ENCODE results near the gene PRDM1.

DNA sequence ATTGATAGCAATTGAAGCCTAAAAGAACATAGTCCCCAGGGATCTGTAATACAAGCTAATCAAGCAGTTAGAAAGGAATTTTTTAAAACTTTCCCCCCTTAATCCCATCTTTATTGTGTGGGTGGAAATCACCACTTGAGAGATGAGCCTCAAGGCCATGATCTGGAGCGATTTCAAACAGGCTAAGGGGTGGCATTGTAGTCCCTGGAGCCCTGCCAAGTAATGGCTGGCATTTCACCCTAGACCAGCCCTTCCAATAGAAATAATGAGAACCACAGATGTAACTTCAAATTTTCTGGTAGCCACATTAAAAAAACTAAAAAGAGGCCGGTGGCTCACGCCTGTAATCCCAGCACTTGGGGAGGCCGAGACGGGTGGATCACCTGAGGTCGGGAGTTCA is 46.9 kb downstream of the PRDM1 start:
- no peak for TF ChIP-seq CTCF (conservative IDR thresholded peaks at IDR 0.05; ENCODE audit: low read length)
- no peak for TF ChIP-seq EZH2phosphoT487 (IDR thresholded peaks at IDR 0.05; ENCODE audit: borderline replicate concordance)

Data from Loucy (cell line).